Measurements from ENCODE around the gene ZNFX1.

Gene ZNFX1

DNA sequence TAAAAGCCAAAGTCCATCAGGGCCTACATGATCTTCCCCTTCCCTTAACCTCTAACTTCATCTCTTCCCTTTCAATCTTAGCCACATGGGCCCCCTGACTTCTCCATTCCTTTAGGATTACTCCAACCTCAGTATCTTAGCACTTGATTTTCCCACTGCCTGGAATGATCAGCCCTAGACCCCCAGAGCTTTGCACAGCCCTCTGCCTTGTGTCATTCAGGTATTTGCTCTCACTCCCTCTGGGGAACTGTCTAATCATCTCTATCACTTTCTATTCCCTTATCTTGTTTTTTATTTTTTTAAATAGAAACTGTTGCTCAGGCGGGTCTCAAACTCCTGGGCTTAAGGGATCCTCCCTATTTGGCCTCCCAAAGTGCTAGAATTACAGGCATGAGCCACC is 13.3 kb upstream of the ZNFX1 start:
- no peak for DNase-seq

DNA sequence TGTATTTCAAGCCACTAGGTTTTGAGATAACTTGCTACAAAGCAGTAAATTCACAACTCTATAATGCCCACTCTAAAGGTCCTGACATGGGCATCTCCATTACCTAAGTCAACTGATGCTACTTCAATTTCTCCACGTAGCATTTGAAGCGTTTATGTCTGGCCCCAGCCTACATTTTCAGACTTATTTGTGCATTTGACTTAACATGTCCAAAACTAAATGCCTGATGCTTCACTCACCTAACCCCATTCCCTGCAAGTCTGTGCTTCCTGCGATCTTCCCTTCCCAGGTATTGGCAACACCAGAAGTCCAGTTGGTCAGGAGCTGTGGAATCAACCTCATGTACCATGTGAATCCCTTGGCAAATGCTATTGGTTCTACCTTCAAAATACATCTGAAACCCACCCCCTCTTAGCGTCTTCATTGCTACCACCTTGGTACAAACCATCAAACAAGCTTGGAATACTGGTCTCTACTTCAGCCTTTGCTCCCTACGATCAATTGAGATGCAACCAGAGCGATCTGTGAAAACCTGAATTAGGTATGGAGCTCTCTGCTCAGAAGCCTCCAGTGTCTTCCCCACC is 12.8 kb upstream of the ZNFX1 start:
- no peak for DNase-seq

- DNase-seq: no peak
Measured at GRCh38 chr20:49288784-49289696, 11.2 kb upstream of the ZNFX1 start.

DNA sequence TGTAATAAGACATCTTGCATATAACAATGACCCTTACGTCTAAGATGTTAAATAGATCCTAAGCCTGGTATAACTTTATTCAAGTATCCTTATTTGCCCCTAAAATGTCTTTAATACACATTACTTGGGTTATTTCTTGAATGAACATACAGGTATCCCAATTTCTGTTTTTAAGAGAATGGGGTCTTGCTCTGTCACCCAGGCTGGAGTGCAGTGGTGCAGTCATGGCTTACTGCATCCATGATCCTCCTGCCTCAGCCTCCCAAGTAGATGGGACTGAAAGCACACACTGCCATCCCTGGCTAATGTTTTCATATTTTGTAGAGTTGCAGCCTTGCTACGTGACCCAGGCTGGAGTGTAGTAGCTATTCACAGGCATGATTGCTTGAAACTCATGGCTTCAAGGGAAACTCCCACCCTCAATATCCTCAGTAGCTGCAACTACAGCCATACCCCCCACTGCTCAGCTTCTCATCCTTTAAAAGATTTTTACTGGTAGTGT is 10.4 kb upstream of the ZNFX1 start:
- no peak for DNase-seq

DNA sequence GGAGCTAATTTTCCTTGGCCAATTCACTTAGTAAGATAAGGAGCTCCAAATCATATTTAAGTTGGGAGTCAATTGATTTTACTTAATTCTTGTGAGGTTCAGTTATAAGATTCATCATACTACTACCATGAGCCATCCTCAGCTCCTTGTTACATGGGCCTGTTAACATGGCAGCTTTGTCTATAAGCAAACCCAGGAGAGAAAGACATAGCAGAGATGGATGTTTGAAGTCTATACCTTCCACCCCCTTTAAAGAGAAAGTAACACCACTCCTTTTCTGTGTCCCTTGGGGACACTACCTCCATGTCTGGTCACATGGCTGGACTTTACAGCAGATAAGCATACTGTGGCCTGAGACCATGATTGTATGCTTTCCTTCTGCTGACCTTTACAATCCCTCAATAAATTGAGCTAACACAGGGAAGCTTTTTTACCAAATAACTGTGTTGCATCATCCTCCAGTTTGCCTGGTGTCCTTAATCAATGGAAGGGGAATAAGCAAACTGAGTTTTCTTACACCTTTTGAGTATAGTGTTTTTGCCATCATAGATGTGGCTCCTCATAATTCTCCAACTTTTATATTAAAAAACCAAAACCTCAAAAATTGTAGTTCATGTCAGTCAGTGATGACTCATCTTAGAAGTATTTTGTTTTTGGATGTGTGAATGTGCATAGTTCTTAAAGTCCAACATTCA is 9.8 kb upstream of the ZNFX1 start:
- no peak for DNase-seq

DNA sequence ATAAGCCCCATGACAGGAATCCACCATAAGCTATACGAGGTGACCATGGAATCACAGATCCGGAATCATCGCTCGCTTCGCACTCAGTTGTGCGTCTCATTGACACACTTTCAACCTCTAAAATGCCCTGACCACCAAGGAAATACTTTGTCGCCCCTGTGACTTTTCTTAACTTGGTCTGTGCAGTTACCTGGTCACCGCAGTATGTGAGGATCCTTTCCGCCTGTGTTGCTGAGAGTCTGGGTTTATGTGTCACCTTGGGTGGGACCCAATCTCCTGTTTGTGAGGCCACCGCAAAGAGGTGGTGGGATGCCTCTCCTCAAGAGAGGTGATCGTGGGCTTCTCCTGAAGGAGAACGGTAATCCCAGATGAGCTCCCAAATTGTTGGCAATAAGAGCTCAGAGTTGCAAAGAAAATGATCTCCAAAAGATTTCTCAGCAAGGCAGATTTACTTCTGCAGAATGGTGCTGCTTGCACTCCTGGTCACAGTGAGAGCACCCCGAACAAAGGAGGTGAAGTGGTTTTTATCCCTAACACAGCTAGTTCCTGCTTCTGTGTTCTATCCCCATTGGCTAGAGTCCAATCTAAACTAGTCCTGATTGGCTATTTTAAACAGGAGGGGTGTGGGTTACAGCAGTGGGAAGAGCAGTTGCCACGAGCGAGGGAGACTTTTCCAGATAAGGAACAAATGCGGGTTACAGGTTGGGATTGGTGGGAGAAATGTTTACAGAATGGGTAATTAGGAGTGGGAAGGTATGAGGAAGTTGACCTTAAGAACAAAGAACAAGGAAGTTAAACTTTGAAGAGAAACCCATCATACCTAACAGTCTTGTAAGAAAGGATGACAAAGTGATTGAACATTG is 9.1 kb upstream of the ZNFX1 start:
- DNase-seq: no peak

DNA sequence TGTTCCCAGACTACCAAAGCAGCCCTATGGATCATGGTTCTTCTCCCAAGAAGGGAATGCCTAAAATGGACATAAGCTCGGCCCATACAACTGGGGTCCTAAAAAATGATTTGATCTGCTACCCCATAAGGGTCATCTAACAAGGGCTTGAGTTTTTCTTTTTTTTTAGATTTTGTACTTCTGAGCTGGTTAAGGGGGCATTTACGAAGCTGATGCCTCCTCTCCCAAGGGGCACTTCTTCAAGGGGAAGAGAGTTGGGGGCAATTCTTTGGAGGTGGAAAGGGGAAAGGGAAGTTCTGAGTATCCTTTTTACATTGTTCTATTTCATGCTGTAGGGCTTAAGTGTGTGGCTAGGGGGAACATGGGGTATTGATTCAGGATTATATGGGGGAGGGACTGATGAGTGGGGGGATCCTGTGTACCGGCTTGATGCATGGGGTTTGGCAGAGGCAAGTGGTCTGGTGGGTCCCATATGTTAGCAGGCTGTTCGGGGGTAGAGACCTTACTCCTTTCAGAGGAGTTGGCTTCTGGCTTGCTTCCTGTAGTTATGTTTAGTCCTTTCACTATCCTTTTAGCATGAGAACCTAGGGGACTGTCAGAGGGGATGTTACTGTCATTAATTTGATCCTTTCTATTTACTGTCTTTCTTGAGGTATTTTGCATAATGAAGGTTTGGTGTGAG is 8.1 kb upstream of the ZNFX1 start:
- no peak for DNase-seq

DNA sequence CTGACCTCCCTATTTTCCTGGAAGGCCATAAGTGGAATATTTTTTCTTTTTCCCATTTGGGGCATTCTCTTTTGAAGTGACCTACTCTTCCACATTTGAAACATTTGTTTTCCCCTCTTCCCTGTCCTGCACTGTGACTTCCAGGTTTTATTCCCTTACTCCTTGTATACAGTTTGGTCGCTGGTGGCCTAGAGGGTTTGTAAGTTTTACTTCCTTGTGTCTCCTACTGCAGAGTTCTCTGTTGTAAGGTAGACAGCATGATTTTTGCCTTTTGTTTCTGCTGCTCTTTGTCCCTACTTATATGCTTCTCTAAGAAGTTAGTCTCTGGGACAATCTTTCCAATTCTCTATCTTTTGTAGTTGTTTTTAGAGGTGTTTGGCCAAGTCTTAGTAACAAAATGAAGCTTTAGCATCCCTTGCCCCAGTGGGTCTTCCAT is 7.4 kb upstream of the ZNFX1 start:
- no peak for DNase-seq

- no peak for DNase-seq
Measured at GRCh38 chr20:49284818-49285217, 7.0 kb upstream of the ZNFX1 start.

DNA sequence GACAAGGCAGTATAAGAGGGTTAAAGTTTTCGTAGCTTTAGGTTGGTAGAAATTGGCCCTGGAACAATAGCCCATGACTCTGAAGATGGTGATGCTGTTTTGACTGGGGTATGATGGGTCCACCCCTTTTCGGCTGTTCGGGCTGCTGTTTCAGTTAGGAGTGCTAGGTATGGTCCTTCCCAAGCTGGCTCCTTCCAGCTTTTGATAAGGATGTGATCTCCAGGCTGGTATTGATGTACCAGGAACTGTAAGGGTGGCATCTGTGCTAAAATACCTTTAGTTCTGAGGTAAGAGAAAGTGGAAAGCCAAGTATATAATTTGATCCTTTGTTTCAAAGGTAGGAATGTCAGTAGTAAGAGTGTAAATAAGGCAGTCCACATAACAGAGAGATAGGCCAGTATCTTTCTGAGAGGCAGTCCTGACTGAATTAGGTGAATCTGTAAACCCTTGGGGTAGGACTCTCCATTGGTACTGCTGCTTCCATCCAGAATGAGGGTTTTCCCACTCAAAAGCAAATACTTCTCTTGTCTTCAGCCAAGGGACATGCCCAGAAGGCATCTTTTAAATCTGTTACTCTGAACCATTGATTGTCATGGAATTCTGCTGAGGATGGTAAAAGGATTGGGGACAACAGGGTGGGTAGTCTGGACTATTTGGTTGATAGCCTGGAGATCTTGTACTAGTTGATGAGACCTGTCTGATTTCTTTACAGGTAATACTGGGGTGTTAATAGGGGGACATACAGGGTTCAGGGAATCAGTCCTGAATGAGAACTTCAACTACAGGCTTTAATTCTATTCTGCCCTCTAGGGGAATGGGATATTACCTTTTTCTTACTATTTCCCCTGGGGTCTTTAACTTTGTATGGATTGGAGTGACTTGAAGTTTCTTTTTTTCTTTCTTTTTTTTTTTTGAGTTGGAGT is 6.1 kb upstream of the ZNFX1 start:
- no peak for DNase-seq

GRCh38 chr20:49283176-49283702 is 5.4 kb upstream of the ZNFX1 start:
- no peak for DNase-seq

GRCh38 chr20:49282584-49283171 is 4.8 kb upstream of the ZNFX1 start:
- no peak for DNase-seq

DNA sequence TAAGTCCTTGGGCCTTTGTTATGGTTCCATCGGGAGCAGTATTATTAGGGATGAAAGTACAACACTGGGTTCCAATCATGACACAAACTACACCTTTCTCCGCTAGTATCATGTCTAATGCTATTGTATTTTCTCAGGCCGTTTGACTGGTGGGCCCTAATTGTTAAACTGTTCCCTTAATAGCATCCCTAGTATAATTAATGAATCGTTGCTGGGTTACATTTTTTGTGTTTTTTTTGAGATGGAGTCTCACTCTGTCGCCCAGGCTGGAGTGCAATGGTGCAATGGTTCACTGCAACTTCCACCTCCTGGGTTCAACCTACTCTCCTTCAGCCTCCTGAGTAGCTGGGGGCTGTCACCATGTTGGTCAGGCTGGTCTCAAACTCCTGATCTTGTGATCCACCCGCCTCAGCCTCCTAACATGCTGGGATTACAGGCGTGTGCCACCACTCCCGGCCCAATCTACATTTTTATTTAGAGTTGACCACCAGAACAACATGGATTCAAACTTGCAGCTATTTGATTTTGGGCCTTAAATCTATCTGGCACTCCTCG is 4.1 kb upstream of the ZNFX1 start:
- no peak for DNase-seq

- DNase-seq: no peak
Measured at GRCh38 chr20:49281059-49281912, 3.4 kb upstream of the ZNFX1 start.

GRCh38 chr20:49280463-49281058 is 2.7 kb upstream of the ZNFX1 start:
- DNase-seq: no peak

DNA sequence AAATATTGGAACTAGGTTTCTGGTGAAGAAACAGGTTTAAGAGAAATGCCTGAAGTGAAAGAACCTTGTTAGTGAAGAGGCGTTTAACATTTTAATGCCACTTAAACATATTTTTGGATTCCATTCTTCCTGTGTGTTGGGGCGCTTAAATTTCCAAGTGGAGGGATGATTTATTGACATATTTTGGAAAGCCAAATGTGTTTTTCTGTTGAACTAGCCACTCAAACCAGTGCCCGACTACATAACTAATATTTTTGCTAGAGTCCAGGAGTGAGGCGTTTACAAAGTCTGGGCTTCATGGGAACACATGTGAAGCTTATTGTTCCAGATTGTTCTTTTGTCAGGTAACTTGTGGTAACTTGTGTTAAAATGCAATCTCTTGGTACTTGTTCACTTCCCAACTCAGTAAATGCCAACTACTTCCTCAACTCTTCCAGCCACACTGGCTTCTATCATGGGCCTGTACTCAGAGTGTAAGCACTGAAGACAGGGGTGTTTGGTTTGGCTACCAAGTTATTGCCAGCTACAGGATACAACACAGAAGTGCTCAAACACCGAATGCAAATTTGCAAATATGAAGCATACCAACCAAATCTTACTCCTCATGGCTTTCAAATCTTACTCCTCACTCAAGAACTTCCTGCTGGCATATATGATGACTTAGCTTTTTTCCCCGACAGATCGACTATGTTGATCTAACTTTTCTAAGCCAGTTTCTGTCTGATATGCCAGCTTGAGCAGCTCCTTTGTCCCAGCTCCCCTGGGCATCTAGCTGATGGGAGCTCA is 2.0 kb upstream of the ZNFX1 start:
- DNase-seq: no peak

GRCh38 chr20:49278818-49279676 is 1.2 kb upstream of the ZNFX1 start:
- no peak for DNase-seq
